Kidney epithelial cell (primary cell): ENCODE data around the gene BCAS3. TPM values are rescaled to one million over a fixed set of nuclear protein-coding genes. Genes with fewer than 3 reads are reported as not detected.
"Not testable (repeated sequence)": the region's sequence is repeated elsewhere in the genome, so short reads cannot be mapped to it uniquely, and the experiment has no call there.

Experiments used
- DNase-seq: peaks from one replicate; pipeline ENCODE4 v3.0.0-alpha.2; 2010; ENCODE audit warnings: low read depth
- H3K27me3 ChIP-seq: 2 replicates; pipeline ENCODE4 v1.6.0; 2011; ENCODE audit warnings: low read length; ENCODE audit not compliant: control insufficient read depth, insufficient read depth
- H3K36me3 ChIP-seq: 2 replicates; pipeline ENCODE4 v1.5.1; 2011; ENCODE audit warnings: low read length; ENCODE audit not compliant: control insufficient read depth, insufficient read depth
- H3K4me3 ChIP-seq: 2 replicates; pipeline ENCODE4 v1.5.1; 2011; ENCODE audit warnings: low read depth, mild to moderate bottlenecking, control low read depth, low read length
- total RNA-seq: library from RNA; depleted of rRNA; stranded (reverse); fragments of >200 nt; gene quantifications from 2 replicates; pipeline ENCODE4 v1.2.3, GENCODE V29; 2015
- TF ChIP-seq, protein P1 (sequence below): IDR thresholded peaks from 2 replicates; pipeline ENCODE4 v1.5.1; 2011; ENCODE audit warnings: mild to moderate bottlenecking, moderate library complexity, low read length, control low read depth, inconsistent platforms; ENCODE audit not compliant: insufficient read depth, poor library complexity, severe bottlenecking

The BCAS3 gene
- total RNA-seq, 1 donor from 2014 or later: 26.7 TPM

DNA sequence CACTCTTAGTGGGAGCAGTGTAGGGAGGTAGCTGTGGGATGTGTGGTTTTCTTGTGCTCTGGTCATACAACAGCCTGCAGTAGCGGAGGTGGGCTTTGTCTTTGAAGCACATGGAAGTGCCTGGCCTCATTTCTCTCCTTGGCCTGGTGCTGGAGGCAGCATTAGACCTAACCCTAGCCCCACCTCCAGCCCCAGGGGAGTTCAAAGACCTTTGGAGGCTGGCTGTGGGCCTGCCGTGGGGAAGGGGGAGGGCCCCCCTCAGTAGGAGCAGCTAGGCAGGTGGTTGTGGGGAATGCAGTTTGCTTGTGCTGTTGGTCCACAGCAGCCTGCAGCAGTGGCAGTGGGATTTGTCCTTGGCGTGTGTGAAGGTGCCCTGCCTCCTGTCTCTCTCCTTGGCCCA, 91.7 kb downstream of the BCAS3 start:
- Histone ChIP-seq H3K27me3 (no peaks in the 10 kb centered on the region), H3K36me3 (no peaks in the 10 kb centered on the region), H3K4me3 (no peak overlapping the region)
- DNase-seq: no peak
- TF ChIP-seq, protein P1, sequence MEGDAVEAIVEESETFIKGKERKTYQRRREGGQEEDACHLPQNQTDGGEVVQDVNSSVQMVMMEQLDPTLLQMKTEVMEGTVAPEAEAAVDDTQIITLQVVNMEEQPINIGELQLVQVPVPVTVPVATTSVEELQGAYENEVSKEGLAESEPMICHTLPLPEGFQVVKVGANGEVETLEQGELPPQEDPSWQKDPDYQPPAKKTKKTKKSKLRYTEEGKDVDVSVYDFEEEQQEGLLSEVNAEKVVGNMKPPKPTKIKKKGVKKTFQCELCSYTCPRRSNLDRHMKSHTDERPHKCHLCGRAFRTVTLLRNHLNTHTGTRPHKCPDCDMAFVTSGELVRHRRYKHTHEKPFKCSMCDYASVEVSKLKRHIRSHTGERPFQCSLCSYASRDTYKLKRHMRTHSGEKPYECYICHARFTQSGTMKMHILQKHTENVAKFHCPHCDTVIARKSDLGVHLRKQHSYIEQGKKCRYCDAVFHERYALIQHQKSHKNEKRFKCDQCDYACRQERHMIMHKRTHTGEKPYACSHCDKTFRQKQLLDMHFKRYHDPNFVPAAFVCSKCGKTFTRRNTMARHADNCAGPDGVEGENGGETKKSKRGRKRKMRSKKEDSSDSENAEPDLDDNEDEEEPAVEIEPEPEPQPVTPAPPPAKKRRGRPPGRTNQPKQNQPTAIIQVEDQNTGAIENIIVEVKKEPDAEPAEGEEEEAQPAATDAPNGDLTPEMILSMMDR: no peak

DNA sequence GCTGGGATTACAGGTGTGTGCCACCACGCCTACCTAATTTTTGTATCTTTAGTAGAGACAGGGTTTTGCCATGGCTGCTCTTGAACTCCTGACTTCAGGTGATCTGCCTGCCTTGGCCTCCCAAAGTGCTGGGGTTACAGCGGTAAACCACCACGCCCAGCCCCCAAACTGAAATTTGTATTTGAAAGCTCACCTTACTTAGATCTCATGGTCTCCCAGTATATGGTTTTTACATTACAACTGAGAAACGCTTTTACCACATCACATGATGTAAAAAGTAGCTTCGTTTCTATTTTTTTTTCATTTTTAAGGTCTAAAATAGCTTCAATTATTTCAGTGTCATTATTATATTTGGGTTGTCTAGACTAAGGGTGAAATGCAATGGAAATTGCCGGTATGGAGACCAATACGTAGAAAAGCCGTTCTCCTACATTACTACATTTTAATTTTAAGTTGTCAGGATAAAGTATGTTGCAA, 93.3 kb downstream of the BCAS3 start:
- no peaks in the 10 kb centered on the region for H3K36me3 ChIP-seq
- H3K27me3 ChIP-seq: no peaks in the 10 kb centered on the region
- H3K4me3 ChIP-seq: no peak overlapping the region
- TF ChIP-seq, protein P1: no peak
- no peak for DNase-seq

GRCh38 chr17:60771621-60772020, 94.0 kb downstream of the BCAS3 start:
- DNase-seq, H3K27me3 ChIP-seq, H3K36me3 ChIP-seq, H3K4me3 ChIP-seq: not testable (repeated sequence)

GRCh38 chr17:60773552-60773951, 95.9 kb downstream of the BCAS3 start:
- TF ChIP-seq, protein P1: no peak

GRCh38 chr17:60781880-60782412, 104.3 kb downstream of the BCAS3 start:
- no peak overlapping the region for H3K4me3 ChIP-seq
- TF ChIP-seq, protein P1: no peak
- no peak for DNase-seq

More at GRCh38 chr17:60773552-60773951, 95.9 kb downstream of the BCAS3 start:
- DNase-seq: no peak
- Histone ChIP-seq H3K36me3 (no peaks in the 10 kb centered on the region), H3K4me3 (no peak overlapping the region), H3K27me3 (no peaks in the 10 kb centered on the region)

DNA sequence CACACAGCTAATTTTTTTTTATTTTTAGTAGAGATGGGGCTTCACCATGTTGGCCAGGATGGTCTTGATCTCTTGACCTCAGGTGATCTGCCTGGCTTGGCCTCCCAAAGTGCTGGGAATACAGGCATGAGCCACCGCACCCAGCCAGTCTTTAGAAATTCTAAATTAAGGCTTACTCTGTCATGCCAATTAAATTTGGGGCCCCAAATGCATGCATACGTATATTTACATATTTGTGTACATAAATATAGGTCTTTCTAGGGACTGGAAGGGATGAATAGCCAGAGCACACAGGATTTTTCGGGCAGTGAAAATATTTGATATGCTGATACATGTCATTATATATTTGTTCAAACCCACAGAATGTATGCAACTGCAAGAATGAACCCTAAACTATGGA, 105.1 kb downstream of the BCAS3 start:
- Histone ChIP-seq H3K27me3 (no peaks in the 10 kb centered on the region), H3K4me3 (no peak overlapping the region), H3K36me3 (no peaks in the 10 kb centered on the region)
- TF ChIP-seq, protein P1: no peak
- no peak for DNase-seq

More at GRCh38 chr17:60781880-60782412, 104.3 kb downstream of the BCAS3 start:
- Histone ChIP-seq H3K36me3 (no peaks in the 10 kb centered on the region), H3K27me3 (no peaks in the 10 kb centered on the region)
